Measurements from ENCODE around the gene MS4A10. TPM values are rescaled to one million over a fixed set of nuclear protein-coding genes. Genes with fewer than 3 reads are reported as not detected.

Gene MS4A10
- total and polyA plus RNA-seq, 2 donors (not counting 1 experiment from before 2014, with no cell fraction given): not detected

- WGBS (ENCODE audit: insufficient coverage): 92% methylated on average over 5 of the region's 6 CpGs
- H3K36me3 ChIP-seq (replicated peaks in 1 of 2; ENCODE audit: control extremely low read depth in 1 of 2, control insufficient read depth in 1 of 2, extremely low read depth in 1 of 2, insufficient read depth in 2 of 2, low read length in 1 of 2): no peaks in the 10 kb centered on the region
- ATAC-seq (ENCODE audit: low read depth): no peak
Observed at GRCh38 chr11:60795291-60795690, 10.2 kb downstream of the MS4A10 start.

More at GRCh38 chr11:60795291-60795690, 10.2 kb downstream of the MS4A10 start:
- POLR2A ChIA-PET: no interaction called here
- DNase-seq: no peak
- no peak overlapping the region for H3K27ac Mint-ChIP-seq
- H3K27me3 Mint-ChIP-seq: peaks cover 6% of the 10 kb centered on the region
- Histone ChIP-seq H3K27me3 (replicated peaks in 1 of 4; ENCODE audit: control extremely low read depth in 1 of 4, control insufficient read depth in 3 of 4, insufficient read depth in 4 of 4, low read length in 3 of 4) (peaks cover 0 to 2% (median 0%) of the 10 kb centered on the region in 4 experiments), H3K4me2 (replicated peaks; ENCODE audit: low read depth, low read length, poor library complexity, severe bottlenecking) (no peak overlapping the region), H2AFZ (ENCODE audit: insufficient read depth, low read depth, low read length, poor library complexity, severe bottlenecking) (no peak overlapping the region), H3K4me3 (ENCODE audit: control extremely low read depth in 1 of 5, extremely low read depth in 1 of 5, insufficient read depth in 1 of 5, low read depth in 2 of 5, low read length in 4 of 5) (no peak overlapping the region), H3K4me1 (ENCODE audit: control insufficient read depth in 2 of 2, insufficient read depth in 2 of 2, low read length in 2 of 2) (no peaks in the 10 kb centered on the region), H3K9ac (ENCODE audit: low read length) (no peak overlapping the region), H4K20me1 (ENCODE audit: control insufficient read depth, insufficient read depth, low read length, poor library complexity, severe bottlenecking) (no peaks in the 10 kb centered on the region), H3K79me2 (ENCODE audit: control insufficient read depth, insufficient read depth, low read length) (no peaks in the 10 kb centered on the region), H3K9me3 (ENCODE audit: control extremely low read depth in 1 of 3, control insufficient read depth in 2 of 3, insufficient read depth in 1 of 3, low read length in 2 of 3) (no peaks in the 10 kb centered on the region), H3K27ac (ENCODE audit: low read length in 2 of 2) (no peak overlapping the region)
- H3K9me3 Mint-ChIP-seq (ENCODE audit: insufficient read depth): no peaks in the 10 kb centered on the region
- no peak overlapping the region for H3K4me3 Mint-ChIP-seq
- no peak for TF ChIP-seq EZH2 (IDR thresholded peaks at IDR 0.05; ENCODE audit: borderline replicate concordance, insufficient read depth, low read depth, low read length, poor library complexity, severe bottlenecking)
- no peak for TF ChIP-seq CTCF (IDR thresholded peaks at IDR 0.05)
- H3K4me1 Mint-ChIP-seq: no peaks in the 10 kb centered on the region
- CTCF ChIA-PET: no interaction called here
- intact Hi-C loops (cut with micrococcal nuclease): no loop called here

Data from B cell (primary cell).